Measurements from ENCODE around the gene NLRP3.

- TF ChIP-seq REST (IDR thresholded peaks at IDR 0.05; ENCODE audit: low read depth, low read length) (no peak), ZNF592 (IDR thresholded peaks at IDR 0.05) (no peak), POLR2A (IDR thresholded peaks at IDR 0.05; ENCODE audit: low read depth, low read length) (no peak), POLR2AphosphoS5 (IDR thresholded peaks at IDR 0.05; ENCODE audit: low read length) (no peak), MXI1 (IDR thresholded peaks at IDR 0.05; ENCODE audit: low read depth, low read length) (no peak), ZNF24 (IDR thresholded peaks at IDR 0.05) (no peak)
- TF ChIP-seq, protein P1, sequence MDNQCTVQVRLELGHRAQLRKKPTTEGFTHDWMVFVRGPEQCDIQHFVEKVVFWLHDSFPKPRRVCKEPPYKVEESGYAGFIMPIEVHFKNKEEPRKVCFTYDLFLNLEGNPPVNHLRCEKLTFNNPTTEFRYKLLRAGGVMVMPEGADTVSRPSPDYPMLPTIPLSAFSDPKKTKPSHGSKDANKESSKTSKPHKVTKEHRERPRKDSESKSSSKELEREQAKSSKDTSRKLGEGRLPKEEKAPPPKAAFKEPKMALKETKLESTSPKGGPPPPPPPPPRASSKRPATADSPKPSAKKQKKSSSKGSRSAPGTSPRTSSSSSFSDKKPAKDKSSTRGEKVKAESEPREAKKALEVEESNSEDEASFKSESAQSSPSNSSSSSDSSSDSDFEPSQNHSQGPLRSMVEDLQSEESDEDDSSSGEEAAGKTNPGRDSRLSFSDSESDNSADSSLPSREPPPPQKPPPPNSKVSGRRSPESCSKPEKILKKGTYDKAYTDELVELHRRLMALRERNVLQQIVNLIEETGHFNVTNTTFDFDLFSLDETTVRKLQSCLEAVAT (IDR thresholded peaks at IDR 0.05) = no peak
- TF ChIP-seq, protein P2, sequence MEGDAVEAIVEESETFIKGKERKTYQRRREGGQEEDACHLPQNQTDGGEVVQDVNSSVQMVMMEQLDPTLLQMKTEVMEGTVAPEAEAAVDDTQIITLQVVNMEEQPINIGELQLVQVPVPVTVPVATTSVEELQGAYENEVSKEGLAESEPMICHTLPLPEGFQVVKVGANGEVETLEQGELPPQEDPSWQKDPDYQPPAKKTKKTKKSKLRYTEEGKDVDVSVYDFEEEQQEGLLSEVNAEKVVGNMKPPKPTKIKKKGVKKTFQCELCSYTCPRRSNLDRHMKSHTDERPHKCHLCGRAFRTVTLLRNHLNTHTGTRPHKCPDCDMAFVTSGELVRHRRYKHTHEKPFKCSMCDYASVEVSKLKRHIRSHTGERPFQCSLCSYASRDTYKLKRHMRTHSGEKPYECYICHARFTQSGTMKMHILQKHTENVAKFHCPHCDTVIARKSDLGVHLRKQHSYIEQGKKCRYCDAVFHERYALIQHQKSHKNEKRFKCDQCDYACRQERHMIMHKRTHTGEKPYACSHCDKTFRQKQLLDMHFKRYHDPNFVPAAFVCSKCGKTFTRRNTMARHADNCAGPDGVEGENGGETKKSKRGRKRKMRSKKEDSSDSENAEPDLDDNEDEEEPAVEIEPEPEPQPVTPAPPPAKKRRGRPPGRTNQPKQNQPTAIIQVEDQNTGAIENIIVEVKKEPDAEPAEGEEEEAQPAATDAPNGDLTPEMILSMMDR (IDR thresholded peaks at IDR 0.05 in 2 of 3, conservative IDR thresholded peaks at IDR 0.05 in 1 of 3; ENCODE audit: control insufficient read depth in 2 of 3, extremely low read depth in 1 of 3, insufficient read depth in 1 of 3, low read depth in 3 of 3, low read length in 3 of 3) = no peak
Measured at GRCh38 chr1:247482747-247483146, 66.8 kb downstream of the NLRP3 start.
